Aorta (tissue), 5 donors: Measurements from ENCODE around the gene IFITM10. TPM values are rescaled to one million over a fixed set of nuclear protein-coding genes. Genes with fewer than 3 reads are reported as not detected.

ENCODE experiments used
- ATAC-seq: fragments of 200-7000 bp; cut with Tn5 transposase; one replicate; pipeline ENCODE4 v1.9.1; 2022; ENCODE audit warnings: moderate library complexity; ENCODE audit not compliant: low FRiP score
- DNase-seq, 2 donors: peaks; one replicate each; pipeline ENCODE4 v3.0.0-alpha.2; 2020
- H3K27ac ChIP-seq, 2 donors: one replicate each; pipeline ENCODE4 v1.5.1; 2013; ENCODE audit warnings: low read length in 2 of 2, mild to moderate bottlenecking in 2 of 2, moderate library complexity in 2 of 2, control low read depth in 1 of 2, inconsistent platforms in 1 of 2, low read depth in 1 of 2
- H3K27me3 ChIP-seq, 2 donors: one replicate each; pipeline ENCODE4 v1.6.1; 2013; ENCODE audit warnings: control low read depth in 1 of 2, low read length in 1 of 2, mild to moderate bottlenecking in 1 of 2, moderate library complexity in 1 of 2; ENCODE audit not compliant: insufficient read depth in 2 of 2, control insufficient read depth in 1 of 2
- H3K36me3 ChIP-seq, 2 donors: one replicate each; pipeline ENCODE4 v1.6.1; 2013; ENCODE audit warnings: control low read depth in 1 of 2, low read length in 1 of 2, mild to moderate bottlenecking in 1 of 2; ENCODE audit not compliant: insufficient read depth in 2 of 2, control insufficient read depth in 1 of 2
- H3K4me1 ChIP-seq, 2 donors: one replicate each; pipeline ENCODE4 v1.6.1; 2013; ENCODE audit warnings: low read length in 2 of 2, control low read depth in 1 of 2, mild to moderate bottlenecking in 1 of 2, moderate library complexity in 1 of 2; ENCODE audit not compliant: insufficient read depth in 2 of 2, control insufficient read depth in 1 of 2
- H3K4me3 ChIP-seq, 2 donors: one replicate each; pipeline ENCODE4 v1.5.1; 2013; ENCODE audit warnings: low read length in 2 of 2, control low read depth in 1 of 2, mild to moderate bottlenecking in 1 of 2
- H3K9me3 ChIP-seq: one replicate; pipeline ENCODE4 v1.6.1; 2013; ENCODE audit warnings: mild to moderate bottlenecking, low read length; ENCODE audit not compliant: control insufficient read depth
- WGBS, 2 donors: extraction: QIAGEN DNeasy Blood & Tissue Kit; methylation state at CpG; one replicate each; pipeline ENCODE4 v1.1.7; 2013; 5-methylcytosine and 5-hydroxymethylcytosine counted together
- intact Hi-C, 2 donors: fragments of 100-400 bp; cut with DNase I; formaldehyde crosslinking; loops; one replicate each; pipeline versions ENCODE4 v1.14.2 to v1.15.0; 2022
- polyA plus RNA-seq, 2 donors: library from polyadenylated mRNA; stranded (reverse); fragments of 200-250 nt; gene quantifications; one replicate each; pipeline ENCODE4 v1.2.3, GENCODE V29; 2013
- total RNA-seq, 2 donors: library from RNA; stranded (reverse); fragmentation: NEBNext Ultra II Directional; extraction: Animal tissue kit (Norgen Biotek cat#: 25700); gene quantifications; one replicate each; pipeline ENCODE4 v1.2.1, GENCODE V29; 2021
- donor health status: healthy with polysubstance abuse.
- donor health status: Bipolar disorder and iron deficiency.
- donor health status: DM: no; HTN: no; CAD: no.
- donor health status: DM: no; HTN: no; CAD: no.
- donor health status: DM: yes; HTN: yes; CAD: no.

Gene IFITM10
- total and polyA plus RNA-seq, 4 donors = 1.9 to 47.7 (median 12.8) TPM

GRCh38 chr11:1750840-1751530 is 590 bp upstream of the IFITM10 start:
- no peak overlapping the region for H3K4me3 ChIP-seq
- H3K36me3 ChIP-seq = peaks cover 0 to 4% of the 10 kb centered on the region in 2 donors
- 49 to 52% methylated on average over 14 of the region's 14 CpGs for WGBS, 2 donors
- DNase-seq (peak; percentile 58 to 69), ATAC-seq (no peak)
- H3K27ac ChIP-seq = peak overlapping the region; percentile 10 to 86
- H3K4me1 ChIP-seq = no peaks in the 10 kb centered on the region
- no peaks in the 10 kb centered on the region for H3K27me3 ChIP-seq
- intact Hi-C loops = no loop called here
- H3K9me3 ChIP-seq = no peaks in the 10 kb centered on the region

GRCh38 chr11:1749395-1750351 is 722 bp downstream of the IFITM10 start:
- 27 to 31% methylated on average over 17 to 25 of the region's 25 CpGs for WGBS, 2 donors
- H3K27ac ChIP-seq = peak overlapping the region; percentile 54 to 86
- H3K4me1 ChIP-seq = no peaks in the 10 kb centered on the region

GRCh38 chr11:1748636-1749394 is 1.6 kb downstream of the IFITM10 start:
- Histone ChIP-seq H3K4me3 (peak overlapping the region; percentile 56 to 59), H3K4me1 (no peaks in the 10 kb centered on the region), H3K27me3 (no peaks in the 10 kb centered on the region), H3K36me3 (peaks cover 0 to 4% of the 10 kb centered on the region in 2 donors), H3K9me3 (no peaks in the 10 kb centered on the region), H3K27ac (peak overlapping the region; percentile 54 to 86)
- DNase-seq (peak; percentile 72 to 87), ATAC-seq (peak; percentile 15)
- intact Hi-C loops = loop anchor here (2.0 to 5.0 kb wide), 3 partner anchors 52 to 78 kb away; partner anchors contain the start of gene KRTAP5-6 (in 1 of the 2)
- 1% methylated on average over 69 to 84 of the region's 84 CpGs for WGBS, 2 donors

More at GRCh38 chr11:1749395-1750351, 722 bp downstream of the IFITM10 start:
- Histone ChIP-seq H3K27me3 (no peaks in the 10 kb centered on the region), H3K4me3 (peak overlapping the region; percentile 56 to 59), H3K9me3 (no peaks in the 10 kb centered on the region), H3K36me3 (peaks cover 0 to 4% of the 10 kb centered on the region in 2 donors)
- intact Hi-C loops = loop anchor here (2.0 to 5.0 kb wide), 3 partner anchors 52 to 78 kb away; partner anchors contain the start of gene KRTAP5-6 (in 1 of the 2)
- ATAC-seq (no peak), DNase-seq (peak; percentile 80 to 83)

- no peaks in the 10 kb centered on the region for H3K27me3 ChIP-seq
- 20 to 25% methylated on average over 61 to 72 of the region's 72 CpGs for whole genome bisulfite sequencing, 2 donors
- DNase-seq (peak; percentile 67 to 86), ATAC-seq (no peak)
- intact Hi-C loops = loop anchor here (2.0 to 5.0 kb wide), 3 partner anchors 51 to 79 kb away; partner anchors contain the start of gene KRTAP5-6 (in 1 of the 2)
- H3K36me3 ChIP-seq = peaks cover 0 to 2% of the 10 kb centered on the region in 2 donors
- no peaks in the 10 kb centered on the region for H3K9me3 ChIP-seq
- H3K27ac ChIP-seq = peak overlapping the region in 1 of 2 donors; percentile 45
- H3K4me1 ChIP-seq = no peaks in the 10 kb centered on the region
- H3K4me3 ChIP-seq = peak overlapping the region; percentile 56 to 59
These were observed 2.4 kb downstream of the IFITM10 start for GRCh38 chr11:1747753-1748635.

- peak; percentile 45 to 71 for DNase-seq
- no peak overlapping the region for H3K27ac ChIP-seq
- H3K4me1 ChIP-seq = no peaks in the 10 kb centered on the region
- no peaks in the 10 kb centered on the region for H3K36me3 ChIP-seq
- ATAC-seq = no peak
- intact Hi-C loops = loop anchor here in 1 of 2 donors (5.0 kb wide), 2 partner anchors 50 to 80 kb away; partner anchors contain the start of gene KRTAP5-6
- 94 to 95% methylated on average over 21 of the region's 21 CpGs for WGBS, 2 donors
- no peaks in the 10 kb centered on the region for H3K27me3 ChIP-seq
- no peaks in the 10 kb centered on the region for H3K9me3 ChIP-seq
- no peak overlapping the region for H3K4me3 ChIP-seq
These were observed 3.2 kb downstream of the IFITM10 start for GRCh38 chr11:1746956-1747752.

- H3K4me1 ChIP-seq = no peaks in the 10 kb centered on the region
- H3K27ac ChIP-seq = no peak overlapping the region
- H3K27me3 ChIP-seq = no peaks in the 10 kb centered on the region
- no peaks in the 10 kb centered on the region for H3K9me3 ChIP-seq
- WGBS, 2 donors = 83 to 87% methylated on average over 22 of the region's 22 CpGs
- ATAC-seq (no peak), DNase-seq (peak; percentile 66 to 78)
- no peaks in the 10 kb centered on the region for H3K36me3 ChIP-seq
- H3K4me3 ChIP-seq = no peak overlapping the region
- intact Hi-C loops = loop anchor here in 1 of 2 donors (5.0 kb wide), 2 partner anchors 49 to 81 kb away; partner anchors contain the start of gene KRTAP5-6
These were observed 3.9 kb downstream of the IFITM10 start for GRCh38 chr11:1746511-1746931.
